BE2C (cell line): ENCODE measurements around the gene BAD.

ENCODE experiments used
- DNase-seq: peaks from one replicate; pipeline ENCODE4 v3.0.0-alpha.2; 2020
- H3K27me3 ChIP-seq: fragments of 250-450 bp; sonication (Bioruptor Pico); 2 replicates; pipeline ENCODE4 v1.5.1; 2020; ENCODE audit warnings: mild to moderate bottlenecking
- H3K36me3 ChIP-seq: fragments of 250-450 bp; sonication (Bioruptor Pico); 2 replicates; pipeline ENCODE4 v1.5.1; 2020; ENCODE audit warnings: mild to moderate bottlenecking
- H3K4me1 ChIP-seq: fragments of 250-450 bp; sonication (Bioruptor Pico); 2 replicates; pipeline ENCODE4 v1.5.1; 2020
- H3K4me3 ChIP-seq: 2 replicates; pipeline ENCODE4 v1.5.1; 2011; ENCODE audit warnings: low read depth, low read length
- H3K9me3 ChIP-seq: fragments of 250-450 bp; sonication (Bioruptor Pico); 2 replicates; pipeline ENCODE4 v1.5.1; 2020
- TF ChIP-seq, protein P1 (sequence below): IDR thresholded peaks from 2 replicates; pipeline ENCODE4 v1.5.1; 2012; ENCODE audit warnings: mild to moderate bottlenecking, low read depth, low read length

BAD gene

DNA sequence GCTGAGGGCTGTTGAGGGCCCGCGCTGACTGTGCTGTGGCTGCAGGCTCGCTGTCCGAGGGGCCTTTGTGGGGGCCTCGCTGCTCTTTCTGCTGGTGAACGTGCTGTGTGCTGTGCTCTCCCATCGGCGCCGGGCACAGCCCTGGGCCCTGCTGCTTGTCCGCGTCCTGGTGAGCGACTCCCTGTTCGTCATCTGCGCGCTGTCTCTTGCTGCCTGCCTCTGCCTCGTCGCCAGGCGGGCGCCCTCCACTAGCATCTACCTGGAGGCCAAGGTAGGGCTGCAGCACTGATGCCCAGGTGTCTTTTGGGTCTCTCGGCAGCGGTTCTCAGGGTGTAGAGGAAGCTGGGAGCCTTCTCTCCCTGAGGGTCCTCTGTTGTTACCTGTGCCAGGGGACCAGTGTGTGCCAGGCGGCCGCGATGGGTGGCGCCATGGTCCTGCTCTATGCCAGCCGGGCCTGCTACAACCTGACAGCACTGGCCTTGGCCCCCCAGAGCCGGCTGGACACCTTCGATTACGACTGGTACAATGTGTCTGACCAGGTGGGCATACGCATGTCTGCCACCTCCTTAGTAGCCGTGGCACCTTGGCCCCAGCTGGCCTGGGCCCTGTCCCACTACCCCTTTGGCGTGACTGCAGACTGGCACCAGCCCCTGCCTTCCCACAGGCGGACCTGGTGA, 3.3 kb upstream of the BAD start:
- no peaks in the 10 kb centered on the region for H3K4me1 ChIP-seq
- DNase-seq, result no peak
- peaks cover 27% of the 10 kb centered on the region for H3K27me3 ChIP-seq
- no peak overlapping the region for H3K4me3 ChIP-seq
- no peaks in the 10 kb centered on the region for H3K36me3 ChIP-seq
- no peaks in the 10 kb centered on the region for H3K9me3 ChIP-seq
- TF ChIP-seq, protein P1, sequence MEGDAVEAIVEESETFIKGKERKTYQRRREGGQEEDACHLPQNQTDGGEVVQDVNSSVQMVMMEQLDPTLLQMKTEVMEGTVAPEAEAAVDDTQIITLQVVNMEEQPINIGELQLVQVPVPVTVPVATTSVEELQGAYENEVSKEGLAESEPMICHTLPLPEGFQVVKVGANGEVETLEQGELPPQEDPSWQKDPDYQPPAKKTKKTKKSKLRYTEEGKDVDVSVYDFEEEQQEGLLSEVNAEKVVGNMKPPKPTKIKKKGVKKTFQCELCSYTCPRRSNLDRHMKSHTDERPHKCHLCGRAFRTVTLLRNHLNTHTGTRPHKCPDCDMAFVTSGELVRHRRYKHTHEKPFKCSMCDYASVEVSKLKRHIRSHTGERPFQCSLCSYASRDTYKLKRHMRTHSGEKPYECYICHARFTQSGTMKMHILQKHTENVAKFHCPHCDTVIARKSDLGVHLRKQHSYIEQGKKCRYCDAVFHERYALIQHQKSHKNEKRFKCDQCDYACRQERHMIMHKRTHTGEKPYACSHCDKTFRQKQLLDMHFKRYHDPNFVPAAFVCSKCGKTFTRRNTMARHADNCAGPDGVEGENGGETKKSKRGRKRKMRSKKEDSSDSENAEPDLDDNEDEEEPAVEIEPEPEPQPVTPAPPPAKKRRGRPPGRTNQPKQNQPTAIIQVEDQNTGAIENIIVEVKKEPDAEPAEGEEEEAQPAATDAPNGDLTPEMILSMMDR, result no peak

- DNase-seq, result no peak
- Histone ChIP-seq H3K4me3 (no peak overlapping the region), H3K4me1 (no peaks in the 10 kb centered on the region), H3K9me3 (no peaks in the 10 kb centered on the region), H3K27me3 (peaks cover 17% of the 10 kb centered on the region), H3K36me3 (no peaks in the 10 kb centered on the region)
- TF ChIP-seq, protein P1, result no peak
Measured at GRCh38 chr11:64286801-64287159, 2.3 kb upstream of the BAD start.

GRCh38 chr11:64285885-64286800, 1.7 kb upstream of the BAD start:
- Histone ChIP-seq H3K27me3 (peaks cover 11% of the 10 kb centered on the region), H3K4me3 (peak overlapping the region; percentile 69), H3K36me3 (no peaks in the 10 kb centered on the region), H3K9me3 (no peaks in the 10 kb centered on the region), H3K4me1 (no peaks in the 10 kb centered on the region)
- no peak for DNase-seq
- TF ChIP-seq, protein P1, result 0 out of 2 replicates have a peak, but pooled peaks have one; percentile 19

GRCh38 chr11:64284962-64285884, 758 bp upstream of the BAD start, which contains the start of gene GPR137:
GPR137 (plus strand) TSS chr11:64285848; CDS start chr11:64286525, 677 bp downstream.
- Histone ChIP-seq H3K27me3 (peaks cover 2% of the 10 kb centered on the region; the same call in 1 of the 2 replicates), H3K4me3 (peak within 1 kb of the TSS; percentile 69), H3K9me3 (no peaks in the 10 kb centered on the region), H3K36me3 (no peaks in the 10 kb centered on the region), H3K4me1 (no peaks in the 10 kb centered on the region)
- TF ChIP-seq, protein P1, result no peak
- DNase-seq, result peak; percentile 74

GRCh38 chr11:64283092-64283491, 1.4 kb downstream of the BAD start:
- no peak for DNase-seq
- Histone ChIP-seq H3K27me3 (no peaks in the 10 kb centered on the region), H3K36me3 (no peaks in the 10 kb centered on the region), H3K4me3 (no peak overlapping the region), H3K9me3 (no peaks in the 10 kb centered on the region), H3K4me1 (no peaks in the 10 kb centered on the region)
- TF ChIP-seq, protein P1, result no peak
